Activated gamma-delta T cell treated with Interleukin-2 at 50 U/mL for 16 hours (primary cell): Measurements from ENCODE around the gene S1PR3.

Source experiments
- DNase-seq: peaks from one replicate; pipeline ENCODE4 v3.0.0-alpha.2; 2020

The S1PR3 gene

DNA sequence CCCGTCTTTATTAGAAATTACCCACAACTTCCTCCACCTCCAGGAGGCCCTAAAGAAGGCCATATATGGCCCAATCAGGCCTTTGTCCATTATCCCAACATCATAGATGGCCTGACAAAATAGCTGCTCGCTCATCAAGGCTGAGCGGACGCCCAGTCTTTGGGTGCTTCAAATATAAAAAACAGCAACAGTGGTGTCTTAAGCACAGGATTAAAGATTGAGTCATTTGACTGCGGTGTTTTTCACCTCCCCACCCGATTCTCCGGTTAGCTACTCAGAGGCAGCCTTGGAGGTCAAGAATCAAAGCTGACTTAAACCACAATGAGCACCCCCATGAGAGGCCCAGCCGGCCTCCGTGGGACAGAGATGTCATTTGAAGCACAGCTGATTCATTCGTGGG is 18.8 kb downstream of the S1PR3 start:
- no peak for DNase-seq

DNA sequence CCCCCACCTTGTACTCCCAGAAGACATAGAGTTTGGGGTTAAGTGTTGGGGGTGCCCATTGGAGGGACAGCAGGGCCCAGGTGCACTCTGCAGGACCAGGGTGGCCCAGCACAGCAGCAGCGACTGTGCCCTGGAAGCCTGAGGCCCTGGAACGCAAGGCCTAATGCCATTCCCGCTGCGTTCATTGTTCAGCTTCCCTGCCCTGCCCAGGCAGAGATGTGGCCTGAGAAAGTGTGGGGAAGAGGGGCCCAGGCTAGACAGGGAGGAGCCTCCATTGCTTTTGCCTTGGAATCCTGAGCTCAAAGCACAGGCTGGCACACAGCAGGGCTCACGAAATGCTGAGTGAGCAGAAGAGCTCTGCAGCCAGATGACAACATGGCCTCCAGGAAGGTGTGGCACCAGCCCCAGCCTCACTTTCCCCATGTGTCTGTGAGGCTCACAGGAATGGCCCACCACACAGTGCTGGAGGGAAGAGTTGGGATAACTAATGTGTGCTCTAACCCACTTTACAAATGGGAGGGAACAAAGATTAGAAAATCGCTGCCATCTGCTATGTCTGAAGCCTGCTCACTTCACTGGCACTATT is 19.4 kb downstream of the S1PR3 start:
- no peak for DNase-seq

DNA sequence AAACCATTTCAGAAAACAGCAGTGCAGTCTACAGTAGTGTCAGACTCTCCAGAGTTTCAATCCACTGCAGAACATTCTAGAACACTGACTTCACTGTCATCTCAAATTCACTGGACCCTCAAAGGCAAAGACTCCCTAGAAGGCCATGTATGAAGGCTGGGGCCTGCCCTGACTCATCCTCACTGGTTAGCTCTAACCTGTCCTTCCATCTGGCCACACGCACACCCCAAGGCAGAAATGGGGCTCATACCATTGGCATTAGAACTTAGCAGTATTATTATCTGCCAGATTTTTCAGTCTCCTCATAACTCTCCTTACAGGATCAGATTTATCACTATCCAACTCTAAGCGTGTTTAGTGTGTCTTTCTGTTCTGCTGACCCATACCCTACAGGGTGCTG is 20.4 kb downstream of the S1PR3 start:
- DNase-seq = no peak

DNA sequence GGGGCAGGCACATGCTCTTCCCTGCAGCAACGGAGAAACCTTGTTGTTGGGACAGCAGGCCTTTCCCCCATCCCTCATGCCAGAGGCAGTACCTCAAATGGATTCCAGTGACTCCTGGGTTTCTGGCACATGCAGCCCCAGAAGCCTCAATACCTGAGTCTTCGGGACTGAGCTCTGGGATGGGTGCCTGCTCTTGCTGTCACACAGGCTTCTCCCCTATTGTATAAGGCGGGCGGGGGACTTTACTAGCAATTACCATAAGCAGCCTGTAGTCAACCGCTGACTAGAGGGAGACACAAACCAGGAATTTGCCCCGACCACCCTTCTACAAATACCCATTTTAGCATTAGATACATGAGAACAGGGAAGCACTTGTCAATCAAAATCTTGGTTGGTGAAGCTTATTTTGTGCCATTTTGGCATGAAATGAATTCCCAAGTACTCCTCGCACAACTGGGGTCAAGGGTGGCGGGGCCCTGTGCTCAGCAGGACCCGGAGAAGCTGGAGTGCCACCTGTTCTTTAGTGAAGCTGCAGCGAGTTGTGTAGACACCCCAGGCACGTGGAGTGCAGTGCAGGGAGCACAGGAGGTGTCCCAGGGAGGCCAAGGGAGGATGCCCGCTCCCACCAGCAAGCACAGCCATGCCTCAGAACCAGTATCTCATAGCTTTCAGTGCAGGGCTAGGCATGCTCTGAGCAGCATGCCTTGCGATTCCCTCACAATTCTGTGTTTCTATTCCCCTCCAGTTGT is 21.2 kb downstream of the S1PR3 start:
- DNase-seq = no peak

DNA sequence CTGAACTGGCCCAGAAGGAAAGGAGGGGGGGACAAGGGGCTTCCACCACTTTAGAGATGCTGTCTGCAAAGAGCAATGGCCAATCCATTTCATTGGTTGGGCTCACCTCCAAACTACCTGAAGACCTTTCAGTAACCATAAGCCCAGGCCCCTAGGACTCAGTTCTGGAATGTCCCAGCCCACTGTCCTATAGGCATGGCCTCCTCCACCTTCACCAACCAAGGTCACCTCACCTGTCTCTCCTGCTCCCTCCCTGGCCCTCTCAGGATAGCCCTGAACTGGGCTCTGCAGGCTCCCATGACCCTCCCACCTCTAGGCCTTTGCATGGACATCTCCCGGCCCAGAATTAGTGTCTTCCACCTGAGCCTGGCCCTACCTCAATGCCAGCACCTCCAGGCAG is 22.4 kb downstream of the S1PR3 start:
- DNase-seq = no peak

DNA sequence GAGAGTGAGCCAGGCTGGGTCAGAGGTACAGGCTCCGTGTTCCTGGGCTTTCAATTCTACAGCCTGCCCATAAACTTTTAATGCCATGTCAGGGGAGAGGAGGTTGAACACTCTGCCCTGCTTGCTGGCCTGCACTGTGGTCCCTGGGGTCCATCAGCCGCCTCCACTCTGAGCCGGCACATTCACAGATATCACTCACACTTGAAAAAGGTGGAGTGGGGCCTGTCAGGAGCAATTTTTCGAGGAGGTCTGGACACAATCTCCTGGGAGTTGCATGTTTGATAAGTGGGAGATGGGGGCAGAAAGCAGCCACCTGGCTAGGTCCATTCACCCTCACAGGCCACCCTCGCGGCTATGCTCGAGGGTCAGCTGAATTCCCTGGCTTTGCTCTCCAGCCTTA is 22.9 kb downstream of the S1PR3 start:
- DNase-seq = no peak

DNA sequence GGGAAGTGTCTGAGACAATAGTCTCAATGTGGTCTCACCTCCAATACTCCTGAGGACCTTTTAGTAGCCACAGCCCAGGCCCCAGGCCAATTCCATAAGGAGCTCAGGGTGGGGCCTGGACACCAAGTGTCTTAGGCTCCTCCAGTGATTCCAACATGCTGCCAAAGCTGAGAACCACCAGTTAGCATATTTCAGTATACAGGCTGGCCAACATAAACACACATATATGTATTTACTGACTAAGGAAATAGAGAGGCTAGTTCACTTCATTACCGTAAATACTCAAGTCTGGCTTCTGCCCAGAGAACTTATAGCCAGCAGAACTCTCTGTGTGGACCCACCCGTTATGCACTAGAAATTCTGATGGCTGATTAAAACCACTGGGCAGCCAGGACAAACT is 24.1 kb downstream of the S1PR3 start:
- DNase-seq = no peak

DNA sequence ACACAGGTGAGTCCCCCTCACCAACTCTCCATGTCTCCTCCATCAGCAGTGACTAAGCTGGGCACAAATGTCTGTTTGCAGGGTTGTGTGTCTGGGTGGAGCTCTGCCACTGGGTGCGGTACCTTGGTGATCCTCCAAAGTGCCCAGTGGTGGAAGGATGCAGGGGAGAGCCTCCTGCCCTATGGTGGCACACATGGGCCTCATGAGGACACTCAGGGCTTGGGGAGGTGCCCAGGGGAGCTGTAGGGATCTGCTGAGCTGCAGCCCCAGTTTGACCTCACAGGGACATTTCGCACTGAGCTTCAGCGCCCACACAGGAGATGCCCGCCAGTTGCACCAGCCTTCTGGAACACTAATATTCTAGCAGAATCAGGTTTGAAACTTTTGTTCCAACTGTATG is 29.5 kb downstream of the S1PR3 start:
- DNase-seq = no peak

DNA sequence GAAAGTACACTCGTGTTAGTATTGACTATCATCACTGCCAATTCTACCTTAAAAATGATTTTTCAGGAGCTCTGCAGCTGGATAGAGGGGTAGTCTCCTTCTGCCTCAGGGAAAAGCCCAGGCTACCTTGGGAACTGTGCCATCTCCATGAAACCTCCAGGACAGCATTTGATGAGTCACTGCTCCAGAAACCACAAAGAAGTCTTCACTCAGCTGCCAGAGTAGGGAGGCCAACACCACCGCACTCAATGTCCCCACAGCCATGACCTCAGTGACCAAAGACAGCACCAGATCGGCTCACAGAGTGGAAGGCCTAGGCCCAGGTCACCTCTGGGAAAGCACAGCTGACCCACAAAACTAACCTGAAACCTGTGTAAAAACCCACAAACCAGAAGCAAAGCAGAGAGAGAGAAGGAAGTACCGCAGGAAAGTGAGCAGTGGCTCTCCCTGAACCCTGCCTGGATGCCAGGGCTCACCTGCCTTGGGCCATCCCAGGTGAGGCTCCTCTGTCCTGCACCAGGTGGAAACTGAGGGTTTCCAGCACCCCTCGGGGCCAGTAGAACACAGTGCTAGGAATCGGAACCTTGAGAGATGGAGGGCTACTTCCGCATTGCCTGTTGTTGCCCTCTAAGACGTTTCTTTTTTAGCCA is 30.0 kb downstream of the S1PR3 start:
- DNase-seq = no peak

DNA sequence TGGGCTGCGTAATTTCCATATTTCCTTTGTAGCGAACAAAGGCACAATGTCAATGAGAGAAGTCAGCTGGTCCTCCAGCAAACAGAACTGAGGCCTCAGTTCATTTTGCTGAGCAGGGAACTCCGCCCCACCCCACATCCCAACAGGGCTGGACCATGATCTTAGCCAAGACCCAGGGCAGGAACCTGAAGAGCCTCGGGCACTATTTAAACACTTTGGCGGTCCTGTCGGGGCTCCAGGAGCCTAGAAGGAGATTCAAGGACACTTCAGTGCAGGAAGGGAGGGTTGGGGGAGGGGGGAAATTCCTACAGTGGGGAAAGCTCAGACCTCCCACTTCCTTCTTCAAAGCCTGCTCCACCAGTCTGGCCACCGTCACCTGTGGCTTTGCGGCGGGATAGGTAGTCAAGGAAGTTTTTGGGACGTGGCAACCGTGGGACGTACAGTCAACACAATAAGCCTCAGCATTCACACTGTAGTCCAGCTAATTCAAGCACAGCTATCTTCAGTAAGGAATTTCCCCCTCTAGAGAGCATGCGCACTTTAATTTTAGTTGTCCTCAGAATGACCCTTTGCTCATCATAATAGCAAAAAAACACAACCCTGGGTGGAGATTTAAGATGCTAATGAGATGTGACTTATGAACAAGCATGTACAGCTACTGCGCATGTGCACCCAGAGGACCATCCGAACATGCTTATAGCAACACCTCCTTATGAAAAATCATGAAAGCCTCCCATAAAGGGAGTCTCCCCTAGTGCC is 30.9 kb downstream of the S1PR3 start:
- DNase-seq = no peak

DNA sequence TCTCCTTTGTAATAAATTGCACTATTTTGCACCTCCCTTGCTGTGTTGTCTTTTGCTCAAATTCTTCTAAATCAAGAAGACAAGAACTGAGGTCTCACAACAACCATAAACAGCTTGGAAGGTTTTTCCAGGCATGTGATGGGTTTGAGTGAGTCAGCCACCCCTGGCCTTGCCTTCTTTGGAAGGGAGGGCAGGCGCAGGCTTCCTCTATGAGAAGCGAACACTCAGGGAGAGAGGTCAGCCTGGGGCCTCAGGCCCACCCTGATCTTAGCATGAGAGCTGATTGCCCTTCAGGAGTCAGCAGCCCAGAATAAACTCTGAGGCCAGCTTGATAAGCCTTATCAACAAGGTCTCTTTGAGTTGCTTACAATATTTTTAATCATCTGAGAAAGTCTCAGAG is 31.6 kb downstream of the S1PR3 start:
- no peak for DNase-seq

DNA sequence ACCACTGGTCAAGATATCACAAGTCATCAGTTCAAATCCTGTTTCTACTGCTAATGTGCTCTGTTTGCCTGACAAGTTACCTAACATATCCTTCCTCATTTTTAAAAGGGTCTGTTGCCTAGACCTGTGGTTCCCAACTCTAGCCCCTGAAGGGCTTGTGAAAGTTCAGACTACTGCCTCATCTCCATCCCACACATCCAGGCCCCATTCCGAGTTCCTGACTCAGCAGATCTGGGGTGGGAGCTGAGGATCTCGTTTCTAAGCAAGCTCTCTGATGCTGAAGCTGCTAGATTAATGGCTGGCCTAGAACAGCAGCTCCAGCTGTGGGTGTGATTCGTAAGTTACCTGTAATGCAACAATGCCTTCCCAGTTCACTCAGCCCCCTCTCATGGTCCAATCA is 32.5 kb downstream of the S1PR3 start:
- no peak for DNase-seq

DNA sequence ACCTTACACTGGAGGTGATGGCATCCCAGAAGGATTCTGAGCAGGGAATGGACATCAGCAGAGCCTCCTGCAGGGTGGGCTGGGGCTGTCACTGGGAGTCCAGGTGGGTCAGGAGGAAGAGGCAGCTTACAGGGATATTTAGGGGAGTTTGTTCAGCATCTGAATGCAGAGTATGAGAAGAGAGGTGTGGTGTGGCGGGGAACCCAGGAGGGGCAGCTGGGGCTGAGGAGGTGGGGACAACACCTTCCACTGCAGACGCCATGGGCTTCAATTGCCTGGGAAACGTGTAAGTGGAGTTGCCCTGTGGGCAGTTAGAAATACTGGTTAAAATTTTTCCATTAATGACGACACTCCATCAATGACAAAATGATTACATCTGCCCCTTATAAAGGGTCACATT is 33.5 kb downstream of the S1PR3 start:
- DNase-seq = no peak

DNA sequence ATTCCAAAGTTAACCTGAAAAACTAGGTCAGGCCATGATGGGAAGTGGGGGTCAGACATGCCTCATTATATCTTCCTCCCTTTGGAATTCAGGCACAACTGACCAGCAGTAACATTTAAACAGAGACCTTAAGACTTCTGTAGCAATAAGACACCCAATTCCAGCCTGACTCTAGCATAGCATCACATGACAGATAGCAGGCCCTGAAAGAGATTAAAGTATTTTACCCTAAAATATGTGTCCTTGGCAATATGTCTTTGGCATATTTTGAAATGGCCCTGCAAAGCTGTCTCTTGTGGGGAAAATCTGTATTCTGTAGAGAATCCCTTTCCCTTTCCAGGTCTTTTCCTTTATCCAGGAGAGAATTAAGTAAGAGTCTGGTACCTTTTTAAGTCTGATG is 34.3 kb downstream of the S1PR3 start:
- no peak for DNase-seq

DNA sequence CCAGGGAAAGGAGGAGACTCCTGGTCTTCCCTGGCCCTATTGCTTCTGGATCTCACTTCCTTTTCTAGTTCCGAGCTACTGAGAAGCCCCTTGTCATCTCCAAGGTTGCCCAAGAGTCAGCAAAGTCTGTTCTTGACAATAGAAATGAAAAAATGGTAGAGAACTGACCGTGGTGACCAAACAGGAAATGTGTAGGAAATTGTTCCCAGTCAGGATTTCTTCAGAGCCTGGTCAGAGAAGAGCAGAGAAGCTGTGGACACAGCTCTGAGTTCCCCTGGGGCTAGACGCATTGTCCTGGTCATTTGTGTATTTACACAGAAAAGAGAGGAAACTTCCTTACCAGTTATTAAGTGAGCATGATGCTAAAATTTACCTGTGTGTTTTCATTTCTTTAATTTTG is 35.6 kb downstream of the S1PR3 start:
- DNase-seq = no peak

DNA sequence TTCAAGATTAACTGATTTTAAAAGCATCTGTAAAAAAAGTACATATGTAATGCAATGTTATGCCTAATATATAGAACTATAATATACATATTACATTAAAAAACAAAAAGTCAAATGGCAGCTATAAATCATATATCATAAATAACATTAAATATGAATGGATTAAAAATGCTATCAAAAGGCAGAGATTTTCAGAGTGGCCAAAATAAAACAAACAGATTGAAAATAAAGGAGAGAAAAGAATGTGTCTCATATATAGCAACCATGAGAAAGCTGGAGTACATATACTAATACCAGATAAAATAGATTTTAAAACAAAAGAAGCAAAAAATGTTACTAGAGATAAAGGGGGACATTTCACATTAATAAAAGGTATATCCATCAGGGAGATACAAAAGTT is 38.5 kb downstream of the S1PR3 start:
- DNase-seq = no peak

DNA sequence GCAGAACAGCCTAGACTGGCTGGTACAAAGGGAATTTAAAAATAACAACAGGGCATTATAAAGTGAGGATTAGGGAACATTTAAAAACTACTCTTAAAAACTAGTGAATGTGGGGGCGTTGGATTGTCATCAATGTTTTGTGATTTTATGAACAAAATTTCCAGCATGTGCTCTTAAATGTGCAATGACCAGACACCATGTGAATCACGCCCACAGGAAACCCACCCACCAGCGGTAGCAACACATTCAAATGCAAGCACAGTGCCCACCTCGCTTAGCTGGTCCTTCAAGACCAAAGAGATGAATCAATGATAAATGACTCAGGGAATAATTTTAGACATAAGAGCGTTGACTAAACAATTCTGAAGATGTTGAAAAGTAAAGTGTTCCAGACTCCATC is 40.9 kb downstream of the S1PR3 start:
- DNase-seq = no peak

DNA sequence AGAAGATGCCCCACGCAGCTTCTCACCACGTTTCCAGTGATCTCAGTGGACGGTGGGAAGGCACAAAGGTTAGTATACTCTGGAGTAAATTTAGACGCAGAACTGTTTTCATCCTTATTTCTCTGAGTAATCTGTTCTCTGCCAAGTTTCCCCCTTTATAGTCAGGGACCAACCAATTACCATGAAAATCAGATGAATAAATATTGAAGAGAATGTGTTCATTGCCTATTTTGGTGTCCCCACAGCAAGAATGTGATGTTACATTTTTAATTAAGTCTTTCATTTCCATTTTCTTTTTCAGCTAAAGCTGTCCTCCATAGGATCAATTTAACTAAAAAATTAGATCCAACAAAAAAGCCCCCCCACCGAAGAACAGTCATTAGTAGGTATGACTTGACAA is 41.4 kb downstream of the S1PR3 start:
- DNase-seq = no peak

DNA sequence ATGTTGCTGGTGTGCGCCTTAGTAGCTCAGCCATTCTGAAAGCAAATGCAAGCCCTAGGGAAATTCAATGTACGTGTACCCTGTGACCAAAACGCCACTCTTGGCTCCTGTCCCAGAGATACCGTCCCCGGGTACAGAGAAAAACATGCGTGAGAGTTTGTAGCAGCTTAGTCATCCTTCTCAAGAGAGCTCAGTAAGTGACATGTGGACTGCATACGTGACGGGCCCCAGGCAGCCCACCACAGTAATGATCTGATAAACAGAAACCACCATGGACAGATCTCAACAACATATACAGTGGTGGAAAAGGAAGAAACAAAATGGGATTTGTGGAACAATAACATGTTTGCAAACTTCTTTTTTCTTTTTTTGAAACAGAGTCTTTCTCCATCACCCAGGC is 45.1 kb downstream of the S1PR3 start:
- no peak for DNase-seq

DNA sequence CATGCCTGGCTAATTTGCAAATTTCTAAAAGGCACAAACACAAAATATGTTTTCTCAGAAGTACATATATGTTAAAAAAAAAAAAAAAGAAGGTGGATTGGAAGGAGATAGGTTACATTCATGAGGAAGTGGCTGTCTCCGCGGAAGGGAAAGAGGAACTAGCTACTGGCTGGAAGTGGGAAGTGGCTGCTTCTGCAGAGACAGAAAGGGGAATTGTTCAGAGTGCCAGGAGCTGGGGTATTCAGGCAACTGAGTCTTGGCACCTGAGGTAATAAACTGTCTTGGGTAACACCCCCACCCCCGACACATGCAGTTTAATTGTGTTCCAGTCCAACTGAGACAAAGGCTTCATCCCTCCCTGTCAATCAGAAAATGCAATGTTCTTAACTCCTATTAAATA is 45.6 kb downstream of the S1PR3 start:
- DNase-seq = no peak

DNA sequence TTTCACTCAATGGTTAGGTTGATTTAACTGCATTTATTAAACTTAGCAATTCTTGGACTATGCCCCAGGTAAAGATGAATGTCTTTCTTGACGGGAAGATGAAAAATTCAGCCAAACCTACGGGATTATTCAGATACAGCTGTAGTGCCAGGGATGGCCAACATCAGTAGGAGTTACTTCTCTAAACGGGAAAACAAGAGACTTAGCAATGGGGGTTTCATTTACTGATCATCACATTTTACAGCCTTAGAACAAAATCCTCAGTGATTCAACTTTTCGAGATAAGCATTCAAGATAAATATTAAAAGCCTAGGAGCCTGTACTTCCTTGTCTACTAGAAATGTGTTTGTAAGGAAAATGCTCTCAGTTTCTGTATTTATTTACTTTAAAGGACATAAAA is 46.1 kb downstream of the S1PR3 start:
- no peak for DNase-seq

DNA sequence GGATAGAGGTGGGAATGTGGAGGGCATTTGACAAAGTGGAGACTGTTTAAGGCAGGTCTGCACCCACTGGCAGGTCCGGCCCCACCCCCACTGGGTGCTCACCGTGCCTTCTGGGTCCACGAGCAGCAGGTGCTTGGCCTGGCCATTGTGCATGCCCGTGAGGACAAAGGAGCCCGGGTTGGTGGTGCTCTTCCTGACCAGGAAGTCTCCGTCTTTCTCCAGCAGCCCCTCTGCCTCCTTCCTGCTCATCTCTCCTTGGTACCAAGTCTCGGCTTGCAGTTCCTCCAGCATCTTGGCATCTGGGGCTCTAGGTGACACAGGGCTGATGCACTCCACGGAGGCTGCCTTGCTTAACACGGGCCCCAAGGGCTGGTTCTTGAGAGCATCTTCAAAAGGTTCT is 46.6 kb downstream of the S1PR3 start:
- DNase-seq = no peak

DNA sequence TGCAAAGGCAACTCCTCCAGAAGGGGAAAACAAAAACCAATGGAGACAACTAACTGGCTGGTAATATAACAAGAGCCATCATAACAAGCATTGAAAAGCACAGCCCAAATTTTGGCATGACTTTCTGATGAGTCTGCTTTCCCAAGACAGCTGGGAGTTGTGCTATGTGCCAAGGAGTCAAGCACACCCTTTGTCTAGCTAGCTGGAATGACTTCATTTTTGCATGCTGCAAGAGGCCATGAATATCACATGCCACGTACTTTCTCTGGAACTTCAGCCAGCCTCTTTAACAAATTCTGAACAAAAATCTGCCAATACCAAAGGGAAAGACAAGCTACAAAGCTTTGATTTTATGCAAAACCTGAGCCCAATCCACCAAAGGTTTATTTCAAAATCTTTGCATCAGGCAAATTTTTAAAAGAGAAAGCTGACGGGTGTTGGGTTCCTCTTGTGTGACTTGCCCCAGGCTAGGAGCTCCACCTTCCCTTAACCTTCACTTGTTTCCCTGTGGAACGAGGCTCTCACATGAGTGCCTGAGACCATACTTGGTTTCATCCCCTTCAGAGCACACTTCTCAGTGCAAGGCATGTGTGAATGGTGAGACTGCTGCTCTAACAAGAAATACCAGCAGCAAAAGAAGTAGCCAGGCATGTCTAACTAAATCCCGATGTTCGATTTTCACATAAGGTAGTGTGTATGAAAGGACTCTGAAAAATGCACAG is 47.3 kb downstream of the S1PR3 start:
- DNase-seq = no peak
